Measurements from ENCODE around the gene FEN1.

DNA sequence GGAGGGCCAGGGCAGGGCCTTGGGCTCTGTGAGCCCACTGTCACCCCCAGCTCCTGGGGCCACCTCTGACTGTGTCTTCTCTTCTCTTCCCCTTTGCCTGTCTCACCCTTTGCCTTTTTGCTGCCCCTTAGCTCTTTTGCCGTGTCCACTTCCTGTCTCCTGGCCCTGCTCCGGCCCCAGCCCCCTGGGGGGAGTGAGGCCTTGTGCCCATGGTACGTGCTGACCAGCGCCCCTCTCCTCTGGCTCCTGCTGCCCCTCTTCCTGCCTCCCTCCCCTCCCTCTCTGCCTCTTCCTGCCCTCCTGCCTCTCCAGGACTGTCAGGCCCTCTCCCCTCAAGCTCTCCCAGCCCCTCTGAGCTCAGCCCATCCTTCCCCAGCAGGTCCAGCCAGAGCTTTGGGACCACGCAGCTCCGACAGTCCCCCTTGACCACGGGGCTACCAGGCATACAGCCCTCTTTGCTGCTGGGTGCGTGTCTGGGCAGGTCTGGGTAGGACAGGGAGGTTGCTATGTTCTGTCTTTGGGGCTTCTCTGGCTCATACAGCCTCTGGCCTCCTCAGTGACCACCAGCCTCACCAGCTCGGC lies 12.0 kb upstream of the FEN1 start:
- no peak for TF ChIP-seq POLR2A (IDR thresholded peaks at IDR 0.05)
- TF ChIP-seq, protein P1, sequence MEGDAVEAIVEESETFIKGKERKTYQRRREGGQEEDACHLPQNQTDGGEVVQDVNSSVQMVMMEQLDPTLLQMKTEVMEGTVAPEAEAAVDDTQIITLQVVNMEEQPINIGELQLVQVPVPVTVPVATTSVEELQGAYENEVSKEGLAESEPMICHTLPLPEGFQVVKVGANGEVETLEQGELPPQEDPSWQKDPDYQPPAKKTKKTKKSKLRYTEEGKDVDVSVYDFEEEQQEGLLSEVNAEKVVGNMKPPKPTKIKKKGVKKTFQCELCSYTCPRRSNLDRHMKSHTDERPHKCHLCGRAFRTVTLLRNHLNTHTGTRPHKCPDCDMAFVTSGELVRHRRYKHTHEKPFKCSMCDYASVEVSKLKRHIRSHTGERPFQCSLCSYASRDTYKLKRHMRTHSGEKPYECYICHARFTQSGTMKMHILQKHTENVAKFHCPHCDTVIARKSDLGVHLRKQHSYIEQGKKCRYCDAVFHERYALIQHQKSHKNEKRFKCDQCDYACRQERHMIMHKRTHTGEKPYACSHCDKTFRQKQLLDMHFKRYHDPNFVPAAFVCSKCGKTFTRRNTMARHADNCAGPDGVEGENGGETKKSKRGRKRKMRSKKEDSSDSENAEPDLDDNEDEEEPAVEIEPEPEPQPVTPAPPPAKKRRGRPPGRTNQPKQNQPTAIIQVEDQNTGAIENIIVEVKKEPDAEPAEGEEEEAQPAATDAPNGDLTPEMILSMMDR (IDR thresholded peaks at IDR 0.05): no peak
- no peak for TF ChIP-seq EP300 (IDR thresholded peaks at IDR 0.05)
